DND-41 (cell line): Measurements from ENCODE around the gene ANKMY1.

Source experiments
- ATAC-seq: fragments of 200-7000 bp; cut with Tn5 transposase; 3 replicates; pipeline ENCODE4 v1.9.1; 2021; ENCODE audit warnings: low read depth; ENCODE audit not compliant: insufficient read depth
- DNase-seq: peaks from one replicate; pipeline ENCODE4 v3.0.0-alpha.2; 2020
- H2AFZ ChIP-seq: 2 replicates; pipeline ENCODE4 v1.6.0; 2012; ENCODE audit warnings: low read depth, low read length
- H3K27ac ChIP-seq: 2 replicates; pipeline ENCODE4 v1.5.1; 2012; ENCODE audit warnings: low read length, inconsistent platforms
- H3K27me3 ChIP-seq: fragments of 200-600 bp; sonication (generic); 2 replicates; pipeline ENCODE4 v1.6.0; 2012; ENCODE audit warnings: low read length, mild to moderate bottlenecking, inconsistent platforms; ENCODE audit not compliant: insufficient read depth, poor library complexity
- H3K36me3 ChIP-seq: 2 replicates; pipeline ENCODE4 v1.5.1; 2012; ENCODE audit warnings: low read length, inconsistent platforms; ENCODE audit not compliant: insufficient read depth
- H3K4me1 ChIP-seq: 2 replicates; pipeline ENCODE4 v1.5.1; 2012; ENCODE audit warnings: mild to moderate bottlenecking, low read length; ENCODE audit not compliant: insufficient read depth
- H3K4me2 ChIP-seq: 2 replicates; pipeline ENCODE4 v1.6.0; 2012; ENCODE audit warnings: mild to moderate bottlenecking, moderate library complexity, low read length, inconsistent platforms; ENCODE audit not compliant: insufficient read depth
- H3K4me3 ChIP-seq, 2 experiments: fragments of 200-600 bp in 1 of 2; shearing (Covaris generic) in 1 of 2; 2 replicates each; pipeline ENCODE4 v1.5.1; 2012 to 2016; ENCODE audit warnings: inconsistent platforms in 2 of 2, low read length in 2 of 2, mild to moderate bottlenecking in 2 of 2, low read depth in 1 of 2, moderate library complexity in 1 of 2
- H3K79me2 ChIP-seq: 2 replicates; pipeline ENCODE4 v1.6.0; 2012; ENCODE audit warnings: low read length, inconsistent platforms; ENCODE audit not compliant: insufficient read depth
- H3K9ac ChIP-seq: 2 replicates; pipeline ENCODE4 v1.6.0; 2012; ENCODE audit warnings: low read depth, mild to moderate bottlenecking, inconsistent platforms, low read length, moderate library complexity
- H3K9me3 ChIP-seq: 2 replicates; pipeline ENCODE4 v1.5.1; 2012; ENCODE audit warnings: low read length, moderate library complexity, mild to moderate bottlenecking, inconsistent platforms; ENCODE audit not compliant: insufficient read depth, severe bottlenecking
- H4K20me1 ChIP-seq: 2 replicates; pipeline ENCODE4 v1.6.0; 2012; ENCODE audit warnings: low read length; ENCODE audit not compliant: insufficient read depth
- CTCF ChIP-seq: IDR thresholded peaks from 2 replicates; pipeline ENCODE4 v1.5.1; 2012; ENCODE audit warnings: borderline replicate concordance, low read length, moderate library complexity, mild to moderate bottlenecking; ENCODE audit not compliant: poor library complexity, severe bottlenecking; ENCODE audit errors: extremely low read depth
- EZH2 ChIP-seq: IDR thresholded peaks from 3 replicates; pipeline ENCODE4 v1.6.1; 2012; ENCODE audit warnings: borderline replicate concordance, low read depth, mild to moderate bottlenecking, moderate library complexity, low read length, inconsistent platforms; ENCODE audit not compliant: severe bottlenecking

ANKMY1 gene

GRCh38 chr2:240432430-240432819 is 125.4 kb downstream of the ANKMY1 start:
- Histone ChIP-seq H3K36me3 (no peaks in the 10 kb centered on the region), H2AFZ (no peak overlapping the region), H3K9me3 (no peaks in the 10 kb centered on the region), H3K27ac (no peak overlapping the region), H3K4me2 (no peak overlapping the region), H3K9ac (no peak overlapping the region), H3K79me2 (no peaks in the 10 kb centered on the region), H3K4me3 (no peak overlapping the region), H3K4me1 (no peaks in the 10 kb centered on the region), H4K20me1 (peaks cover 6% of the 10 kb centered on the region), H3K27me3 (no peaks in the 10 kb centered on the region)
- ATAC-seq (no peak), DNase-seq (no peak)
- TF ChIP-seq EZH2 (no peak), CTCF (no peak)

GRCh38 chr2:240431661-240432424 is 125.9 kb downstream of the ANKMY1 start:
- H3K79me2 ChIP-seq, result no peaks in the 10 kb centered on the region
- TF ChIP-seq EZH2 (no peak), CTCF (no peak)
- H3K9ac ChIP-seq, result no peak overlapping the region
- H3K4me2 ChIP-seq, result no peak overlapping the region
- no peaks in the 10 kb centered on the region for H3K27me3 ChIP-seq
- no peaks in the 10 kb centered on the region for H3K4me1 ChIP-seq
- no peaks in the 10 kb centered on the region for H3K9me3 ChIP-seq
- H4K20me1 ChIP-seq, result peaks cover 6% of the 10 kb centered on the region
- no peak overlapping the region for H3K27ac ChIP-seq
- ATAC-seq, result no peak
- H3K4me3 ChIP-seq, result no peak overlapping the region
- H3K36me3 ChIP-seq, result no peaks in the 10 kb centered on the region
- H2AFZ ChIP-seq, result no peak overlapping the region
- DNase-seq, result no peak

GRCh38 chr2:240431271-240431660 is 126.5 kb downstream of the ANKMY1 start:
- Histone ChIP-seq H2AFZ (no peak overlapping the region), H3K4me3 (no peak overlapping the region), H4K20me1 (peaks cover 6% of the 10 kb centered on the region), H3K36me3 (no peaks in the 10 kb centered on the region), H3K27ac (no peak overlapping the region), H3K9me3 (no peaks in the 10 kb centered on the region), H3K4me2 (no peak overlapping the region), H3K79me2 (no peaks in the 10 kb centered on the region), H3K4me1 (no peaks in the 10 kb centered on the region), H3K9ac (no peak overlapping the region), H3K27me3 (no peaks in the 10 kb centered on the region)
- DNase-seq (no peak), ATAC-seq (no peak)
- TF ChIP-seq CTCF, result no peak
- TF ChIP-seq EZH2, result no peak

- Histone ChIP-seq H3K36me3 (no peaks in the 10 kb centered on the region), H2AFZ (no peak overlapping the region), H3K79me2 (no peaks in the 10 kb centered on the region), H3K9me3 (no peaks in the 10 kb centered on the region), H3K27ac (no peak overlapping the region), H3K27me3 (no peaks in the 10 kb centered on the region), H3K4me3 (no peak overlapping the region), H3K9ac (no peak overlapping the region), H3K4me1 (no peaks in the 10 kb centered on the region), H3K4me2 (no peak overlapping the region), H4K20me1 (peaks cover 6% of the 10 kb centered on the region)
- DNase-seq (no peak), ATAC-seq (no peak)
- TF ChIP-seq EZH2 (no peak), CTCF (no peak)
Measured at GRCh38 chr2:240430595-240430994, 127.2 kb downstream of the ANKMY1 start.
